ENCODE data around the gene HMX1.

Gene HMX1

GRCh38 chr4:8871417-8872401 lies at the start of gene HMX1:
Gene HMX1 (minus strand): TSS chr4:8871839. CDS start chr4:8871614, 225 bp downstream.
- no peak for DNase-seq (ENCODE audit: low read depth)

DNA sequence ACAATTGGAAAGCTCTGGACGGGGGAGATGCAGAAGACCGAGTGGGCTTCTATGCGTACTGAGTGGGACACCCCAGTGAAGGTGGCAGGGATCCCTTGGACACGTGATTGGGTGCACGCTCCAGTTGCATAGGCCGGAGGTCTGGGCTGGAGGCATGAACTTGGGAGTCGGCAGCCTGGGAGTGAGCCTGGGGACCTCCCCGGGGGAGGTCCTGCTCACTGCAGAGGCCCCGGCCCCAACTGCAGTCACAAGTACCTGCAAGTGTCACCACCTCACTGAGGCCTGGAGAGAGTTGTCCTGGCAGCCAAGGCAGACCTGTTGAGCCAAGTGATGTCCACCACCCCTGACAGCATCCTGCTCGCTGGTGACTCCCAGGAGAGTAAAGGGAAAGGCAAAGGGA lies 49.3 kb upstream of the HMX1 start:
- DNase-seq (ENCODE audit: low read depth): no peak

- DNase-seq (ENCODE audit: low read depth): no peak
Observed at GRCh38 chr4:8920289-8920965, 48.8 kb upstream of the HMX1 start.

DNA sequence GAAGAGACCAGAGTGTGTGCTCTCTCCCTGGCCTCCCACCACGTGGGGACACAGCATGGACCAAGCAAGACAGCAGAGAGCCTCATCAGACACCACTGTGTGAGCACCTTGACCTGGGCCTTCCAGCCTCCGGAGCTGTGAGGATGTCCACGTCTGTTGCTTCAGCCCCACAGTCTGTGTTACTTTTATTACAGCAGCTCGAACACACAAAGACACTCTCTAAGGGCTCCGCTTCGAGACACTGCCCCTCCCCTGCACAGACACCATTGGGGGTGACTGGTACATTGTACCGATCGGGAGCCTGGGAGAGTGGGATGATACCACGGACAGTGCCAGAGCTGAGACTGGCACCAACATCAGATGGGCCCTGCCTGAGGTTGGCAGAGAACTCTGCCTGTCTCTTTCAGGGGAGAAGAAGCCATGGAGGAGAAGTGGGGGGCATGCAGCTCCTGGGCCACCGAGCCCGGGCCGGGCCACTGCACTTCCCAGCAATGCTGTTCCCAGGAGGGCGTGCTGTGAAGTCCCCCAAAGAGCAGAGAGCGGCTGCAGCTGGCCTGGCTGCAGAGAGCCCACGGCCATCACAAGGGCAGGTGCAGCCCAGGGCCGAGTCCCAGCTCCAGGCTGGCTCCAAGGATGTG lies 48.1 kb upstream of the HMX1 start:
- DNase-seq (ENCODE audit: low read depth): no peak

DNA sequence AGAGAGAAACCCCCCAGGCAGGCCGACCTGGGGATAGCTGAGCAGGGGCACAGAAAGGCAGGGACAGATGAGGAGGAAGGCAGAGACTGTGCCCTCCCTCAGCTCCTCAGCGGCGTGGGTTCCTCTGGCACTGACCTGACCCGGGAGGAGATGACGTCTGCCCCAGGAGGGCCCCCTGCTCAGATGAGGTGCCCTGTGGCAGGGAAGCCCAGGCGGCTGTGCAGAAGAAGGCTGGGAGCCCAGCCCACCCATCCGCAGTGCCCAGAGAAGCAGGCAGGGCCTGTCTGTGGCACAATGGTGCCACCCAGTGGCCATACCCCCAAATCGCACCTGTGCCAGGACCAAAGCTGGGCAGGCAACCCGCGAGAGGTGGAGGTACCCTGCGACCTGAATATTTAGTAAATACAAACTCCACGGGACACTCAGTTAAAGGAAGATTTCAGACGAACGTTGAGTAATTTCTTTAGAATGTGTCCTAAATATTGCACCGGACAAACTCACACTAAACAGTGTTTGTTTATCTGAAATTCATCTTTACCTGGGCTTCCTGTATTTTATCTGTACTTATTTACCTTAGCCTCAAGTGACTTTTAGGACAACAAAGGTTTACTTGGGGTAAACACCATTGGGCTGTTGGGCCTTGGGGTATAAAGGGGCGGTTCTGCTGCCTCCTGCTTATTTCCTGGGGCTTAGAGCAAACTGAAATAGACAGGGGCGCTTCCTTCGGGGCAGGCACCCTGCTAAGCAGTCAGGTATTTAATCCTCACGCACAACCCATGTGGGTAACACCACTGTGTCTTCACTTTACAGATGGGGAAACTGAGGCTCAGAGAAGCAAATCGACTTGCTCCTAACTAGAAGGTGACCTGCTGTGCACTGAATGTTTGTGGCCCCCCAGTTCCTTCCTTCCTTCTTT lies 46.5 kb upstream of the HMX1 start:
- peak; percentile 39 for DNase-seq (ENCODE audit: low read depth)

GRCh38 chr4:8917321-8917811 lies 45.7 kb upstream of the HMX1 start:
- DNase-seq (ENCODE audit: low read depth): no peak

- no peak for DNase-seq (ENCODE audit: low read depth)
Observed at GRCh38 chr4:8916906-8917305, 45.3 kb upstream of the HMX1 start.

- DNase-seq (ENCODE audit: low read depth): no peak
Observed at GRCh38 chr4:8916351-8916885, 44.8 kb upstream of the HMX1 start.

- no peak for DNase-seq (ENCODE audit: low read depth)
Observed at GRCh38 chr4:8915201-8916200, 43.9 kb upstream of the HMX1 start.

- DNase-seq (ENCODE audit: low read depth): no peak
Observed at GRCh38 chr4:8914461-8915171, 43.0 kb upstream of the HMX1 start.

- DNase-seq (ENCODE audit: low read depth): no peak
Observed at GRCh38 chr4:8913858-8914460, 42.3 kb upstream of the HMX1 start.

DNA sequence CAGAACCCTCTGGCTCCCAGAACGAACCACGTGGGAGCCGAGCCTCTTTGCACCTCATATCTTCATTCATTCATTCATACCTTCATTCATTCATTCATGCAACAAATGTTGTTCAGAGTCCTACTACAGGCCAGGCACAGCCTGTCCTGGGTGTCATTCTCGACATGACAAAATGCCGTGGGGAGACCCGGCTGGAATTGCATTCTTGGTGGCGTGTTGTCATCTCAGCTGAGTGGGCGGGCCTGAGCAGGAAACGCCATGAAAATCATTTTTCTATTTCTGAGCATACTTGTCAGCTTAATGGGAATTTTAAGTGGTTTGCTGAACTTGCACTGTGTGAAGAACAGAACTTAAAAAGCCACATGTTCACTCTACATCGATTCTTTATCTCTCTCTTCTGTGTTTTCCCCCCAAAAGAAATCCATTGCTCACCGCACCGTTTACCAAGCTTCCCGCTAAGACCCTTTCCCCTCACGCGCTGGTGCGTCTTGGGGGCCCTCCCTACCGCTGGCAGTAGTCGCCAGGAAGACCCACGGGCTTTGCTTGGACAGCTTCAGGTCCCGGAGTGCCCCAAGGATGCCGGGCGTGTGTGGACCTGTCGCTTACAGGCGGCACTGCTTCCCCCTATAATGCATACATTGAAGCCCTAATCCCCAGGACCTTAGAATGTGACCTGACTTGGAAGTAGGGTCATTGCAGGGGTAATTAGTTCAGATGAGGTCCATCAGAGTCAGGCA lies 41.6 kb upstream of the HMX1 start:
- DNase-seq (ENCODE audit: low read depth): no peak

GRCh38 chr4:8912506-8912905 lies 40.9 kb upstream of the HMX1 start:
- no peak for DNase-seq (ENCODE audit: low read depth)

DNA sequence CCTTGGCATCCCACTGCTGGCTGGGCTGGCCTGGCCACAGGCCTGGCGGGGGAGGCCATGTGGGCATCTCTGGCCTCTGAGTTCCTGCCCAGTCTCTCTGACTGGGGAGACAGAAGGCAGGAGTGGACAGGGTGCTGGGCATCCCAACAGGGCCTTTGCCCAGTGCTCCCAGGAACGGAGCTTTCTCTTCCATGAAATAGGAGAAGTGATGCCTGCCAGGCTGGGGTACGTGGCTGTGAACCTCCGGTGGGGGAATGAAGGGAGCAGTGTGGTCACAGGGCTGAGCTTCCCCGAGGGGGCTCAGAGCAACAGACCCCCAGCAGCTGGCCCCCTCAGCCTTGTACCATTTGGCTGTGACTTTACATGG lies 40.4 kb upstream of the HMX1 start:
- DNase-seq (ENCODE audit: low read depth): no peak

DNA sequence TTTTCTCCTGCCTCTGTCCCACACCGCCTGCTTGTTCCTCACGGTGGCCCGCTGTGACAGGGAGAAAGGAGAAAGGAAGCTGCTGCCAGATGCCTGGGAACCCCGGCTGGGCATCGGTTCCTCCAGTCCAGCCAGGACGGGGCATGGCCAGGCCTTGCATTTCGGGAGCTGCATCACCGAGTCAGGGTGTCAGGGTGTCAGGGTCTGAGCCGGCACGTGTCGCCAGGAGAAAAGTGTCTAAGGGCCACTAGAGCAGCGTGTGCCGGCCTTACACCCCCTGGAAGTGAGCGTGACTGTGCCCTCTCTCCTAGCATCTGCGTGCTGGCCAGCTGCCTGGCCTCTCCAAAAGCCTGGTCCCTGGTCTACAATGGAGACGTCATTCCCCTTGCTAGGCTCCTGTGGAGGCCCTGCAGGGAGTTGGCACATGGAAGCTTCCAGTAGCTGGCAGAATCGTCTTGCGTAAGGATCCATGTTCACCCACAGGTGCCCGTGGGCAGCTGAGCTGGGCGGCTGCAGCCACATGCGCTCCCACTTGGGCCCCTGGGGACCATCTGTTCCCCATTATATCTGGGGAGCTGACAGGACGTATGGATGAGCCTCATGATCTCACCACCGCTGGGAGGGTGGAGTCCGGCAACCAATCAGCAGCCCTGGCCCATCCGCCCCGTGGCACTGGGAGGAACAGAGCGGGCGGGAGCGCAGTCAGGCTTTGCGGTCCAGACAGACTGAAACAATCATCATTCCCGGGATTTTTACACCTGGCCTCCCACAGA lies 39.9 kb upstream of the HMX1 start:
- no peak for DNase-seq (ENCODE audit: low read depth)

GRCh38 chr4:8910822-8911315 lies 39.2 kb upstream of the HMX1 start:
- DNase-seq (ENCODE audit: low read depth): no peak
